Measurements from ENCODE around the gene CNDP1.

The CNDP1 gene

GRCh38 chr18:74573053-74573452 lies 38.8 kb downstream of the CNDP1 start:
- DNase-seq (ENCODE audit: low read depth in 1 of 2, low spot score in 1 of 2): no peak

- DNase-seq (ENCODE audit: low read depth in 1 of 2, low spot score in 1 of 2): no peak
Observed at GRCh38 chr18:74574916-74575315, 40.6 kb downstream of the CNDP1 start.

- no peak for DNase-seq (ENCODE audit: low read depth in 1 of 2, low spot score in 1 of 2)
Observed at GRCh38 chr18:74577019-74577418, 42.7 kb downstream of the CNDP1 start.

GRCh38 chr18:74579496-74580065 lies 45.3 kb downstream of the CNDP1 start:
- DNase-seq (ENCODE audit: low read depth in 1 of 2, low spot score in 1 of 2): no peak

- DNase-seq (ENCODE audit: low read depth in 1 of 2, low spot score in 1 of 2): no peak
Observed at GRCh38 chr18:74582642-74583041, 48.3 kb downstream of the CNDP1 start.

- no peak for DNase-seq (ENCODE audit: low read depth in 1 of 2, low spot score in 1 of 2)
Observed at GRCh38 chr18:74587441-74587840, 53.1 kb downstream of the CNDP1 start.

- no peak for DNase-seq (ENCODE audit: low read depth in 1 of 2, low spot score in 1 of 2)
Observed at GRCh38 chr18:74589021-74589420, 54.7 kb downstream of the CNDP1 start.

- DNase-seq (ENCODE audit: low read depth in 1 of 2, low spot score in 1 of 2): no peak
Observed at GRCh38 chr18:74589811-74590210, 55.5 kb downstream of the CNDP1 start.

GRCh38 chr18:74590671-74591070 lies 56.4 kb downstream of the CNDP1 start:
- DNase-seq (ENCODE audit: low read depth in 1 of 2, low spot score in 1 of 2): no peak

- no peak for DNase-seq (ENCODE audit: low read depth in 1 of 2, low spot score in 1 of 2)
Observed at GRCh38 chr18:74595431-74595830, 61.1 kb downstream of the CNDP1 start.

GRCh38 chr18:74597034-74597661 lies 62.8 kb downstream of the CNDP1 start:
- DNase-seq (ENCODE audit: low read depth in 1 of 2, low spot score in 1 of 2): peak; percentile 51 to 53

GRCh38 chr18:74597662-74598349 lies 63.5 kb downstream of the CNDP1 start, which contains the start of gene ZNF407:
ZNF407 (plus strand) TSS chr18:74597870; CDS start chr18:74631020, 33,150 bp downstream.
- DNase-seq (ENCODE audit: low read depth in 1 of 2, low spot score in 1 of 2): peak; percentile 85 to 86

GRCh38 chr18:74598350-74599001 lies 64.2 kb downstream of the CNDP1 start:
- peak in 1 of 2 donors; percentile 49 for DNase-seq (ENCODE audit: low read depth in 1 of 2, low spot score in 1 of 2)

- no peak for DNase-seq (ENCODE audit: low read depth in 1 of 2, low spot score in 1 of 2)
Observed at GRCh38 chr18:74604361-74604760, 70.1 kb downstream of the CNDP1 start.

GRCh38 chr18:74604774-74605173 lies 70.5 kb downstream of the CNDP1 start:
- no peak for DNase-seq (ENCODE audit: low read depth in 1 of 2, low spot score in 1 of 2)

GRCh38 chr18:74608681-74609080 lies 74.4 kb downstream of the CNDP1 start:
- no peak for DNase-seq (ENCODE audit: low read depth in 1 of 2, low spot score in 1 of 2)

GRCh38 chr18:74609535-74609934 lies 75.2 kb downstream of the CNDP1 start:
- no peak for DNase-seq (ENCODE audit: low read depth in 1 of 2, low spot score in 1 of 2)

- no peak for DNase-seq (ENCODE audit: low read depth in 1 of 2, low spot score in 1 of 2)
Observed at GRCh38 chr18:74610051-74610615, 75.8 kb downstream of the CNDP1 start.

- DNase-seq (ENCODE audit: low read depth in 1 of 2, low spot score in 1 of 2): no peak
Observed at GRCh38 chr18:74610860-74611259, 76.6 kb downstream of the CNDP1 start.

GRCh38 chr18:74611765-74612164 lies 77.5 kb downstream of the CNDP1 start:
- no peak for DNase-seq (ENCODE audit: low read depth in 1 of 2, low spot score in 1 of 2)

GRCh38 chr18:74613381-74613780 lies 79.1 kb downstream of the CNDP1 start:
- no peak for DNase-seq (ENCODE audit: low read depth in 1 of 2, low spot score in 1 of 2)

GRCh38 chr18:74616494-74616893 lies 82.2 kb downstream of the CNDP1 start:
- DNase-seq (ENCODE audit: low read depth in 1 of 2, low spot score in 1 of 2): no peak

Measured in activated CD4-positive, alpha-beta T cell treated with anti-CD3 and anti-CD28 coated beads, Interleukin-2, amount 50 U/mL, for 24 hours (primary cell).